ENCODE data around the gene NALCN. TPM values are rescaled to one million over a fixed set of nuclear protein-coding genes. Genes with fewer than 3 reads are reported as not detected.

NALCN gene
- total and polyA plus RNA-seq, 7 donors, result 0.23 to 1.1 (median 0.71) TPM; not detected in 2

DNA sequence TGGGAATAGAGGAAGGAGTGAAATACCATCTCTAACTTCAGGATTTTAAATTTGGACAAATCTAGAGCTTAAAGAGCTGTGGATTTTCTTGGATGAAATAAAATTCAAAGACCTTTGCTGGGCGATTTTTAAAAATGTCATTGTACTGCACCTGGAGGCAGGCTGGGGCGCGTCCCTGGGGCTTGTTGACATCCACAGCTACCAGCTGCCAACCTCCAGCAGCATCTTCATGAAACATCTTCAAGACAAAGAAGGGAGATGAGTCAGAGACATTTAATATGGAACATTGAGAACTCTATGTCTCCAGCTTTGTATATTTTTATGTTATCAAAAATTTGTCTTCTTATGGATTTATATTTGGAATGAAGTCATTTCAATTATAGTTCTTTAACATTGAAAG, 132.5 kb downstream of the NALCN start:
- no peaks in the 10 kb centered on the region for H3K36me3 ChIP-seq
- no peaks in the 10 kb centered on the region for H3K9me3 ChIP-seq
- 78 to 92% methylated on average over 3 of the region's 3 CpGs for WGBS, 2 donors
- TF ChIP-seq POLR2AphosphoS5 (IDR thresholded peaks at IDR 0.05) (no peak), EP300 (IDR thresholded peaks at IDR 0.05) (no peak), POLR2A (IDR thresholded peaks at IDR 0.05) (no peak)
- TF ChIP-seq, protein P1, sequence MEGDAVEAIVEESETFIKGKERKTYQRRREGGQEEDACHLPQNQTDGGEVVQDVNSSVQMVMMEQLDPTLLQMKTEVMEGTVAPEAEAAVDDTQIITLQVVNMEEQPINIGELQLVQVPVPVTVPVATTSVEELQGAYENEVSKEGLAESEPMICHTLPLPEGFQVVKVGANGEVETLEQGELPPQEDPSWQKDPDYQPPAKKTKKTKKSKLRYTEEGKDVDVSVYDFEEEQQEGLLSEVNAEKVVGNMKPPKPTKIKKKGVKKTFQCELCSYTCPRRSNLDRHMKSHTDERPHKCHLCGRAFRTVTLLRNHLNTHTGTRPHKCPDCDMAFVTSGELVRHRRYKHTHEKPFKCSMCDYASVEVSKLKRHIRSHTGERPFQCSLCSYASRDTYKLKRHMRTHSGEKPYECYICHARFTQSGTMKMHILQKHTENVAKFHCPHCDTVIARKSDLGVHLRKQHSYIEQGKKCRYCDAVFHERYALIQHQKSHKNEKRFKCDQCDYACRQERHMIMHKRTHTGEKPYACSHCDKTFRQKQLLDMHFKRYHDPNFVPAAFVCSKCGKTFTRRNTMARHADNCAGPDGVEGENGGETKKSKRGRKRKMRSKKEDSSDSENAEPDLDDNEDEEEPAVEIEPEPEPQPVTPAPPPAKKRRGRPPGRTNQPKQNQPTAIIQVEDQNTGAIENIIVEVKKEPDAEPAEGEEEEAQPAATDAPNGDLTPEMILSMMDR (IDR thresholded peaks at IDR 0.05), result no peak
- no peaks in the 10 kb centered on the region for H3K4me1 ChIP-seq
- H3K27ac ChIP-seq, result no peak overlapping the region
- H3K4me3 ChIP-seq, result no peak overlapping the region
- no peaks in the 10 kb centered on the region for H3K27me3 ChIP-seq
- no peak for DNase-seq
- intact Hi-C loops (cut with DNase I), result no loop called here

DNA sequence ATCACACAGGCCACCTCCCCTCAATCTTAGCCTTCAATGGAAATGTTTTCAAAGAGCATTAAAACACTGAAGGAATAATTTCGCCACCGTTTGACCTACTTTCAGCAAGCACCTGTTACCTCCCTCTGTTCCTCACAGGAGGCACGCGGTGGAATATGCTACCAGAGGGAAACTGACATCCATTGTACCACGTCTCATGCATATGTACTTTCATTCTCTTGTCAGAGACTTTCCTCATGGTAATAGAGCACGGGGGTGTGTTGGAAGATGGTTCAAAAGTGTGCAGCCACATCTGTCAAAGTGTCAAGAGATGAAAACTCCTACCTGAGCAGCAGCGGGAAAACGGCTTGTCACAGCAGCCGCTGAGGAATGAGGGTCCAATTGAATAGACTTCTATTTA, 143.4 kb downstream of the NALCN start:
- H3K4me1 ChIP-seq, result no peaks in the 10 kb centered on the region
- H3K27ac ChIP-seq, result no peak overlapping the region
- H3K27me3 ChIP-seq, result no peaks in the 10 kb centered on the region
- no peak for TF ChIP-seq POLR2AphosphoS5 (IDR thresholded peaks at IDR 0.05)
- TF ChIP-seq, protein P1 (IDR thresholded peaks at IDR 0.05), result no peak
- TF ChIP-seq EP300 (IDR thresholded peaks at IDR 0.05), result no peak
- no peak for TF ChIP-seq POLR2A (IDR thresholded peaks at IDR 0.05)
- intact Hi-C loops (cut with DNase I), result no loop called here
- no peak for DNase-seq
- no peaks in the 10 kb centered on the region for H3K36me3 ChIP-seq
- WGBS, 2 donors, result 85 to 87% methylated on average over 9 of the region's 9 CpGs
- H3K9me3 ChIP-seq, result no peaks in the 10 kb centered on the region
- H3K4me3 ChIP-seq, result no peak overlapping the region

DNA sequence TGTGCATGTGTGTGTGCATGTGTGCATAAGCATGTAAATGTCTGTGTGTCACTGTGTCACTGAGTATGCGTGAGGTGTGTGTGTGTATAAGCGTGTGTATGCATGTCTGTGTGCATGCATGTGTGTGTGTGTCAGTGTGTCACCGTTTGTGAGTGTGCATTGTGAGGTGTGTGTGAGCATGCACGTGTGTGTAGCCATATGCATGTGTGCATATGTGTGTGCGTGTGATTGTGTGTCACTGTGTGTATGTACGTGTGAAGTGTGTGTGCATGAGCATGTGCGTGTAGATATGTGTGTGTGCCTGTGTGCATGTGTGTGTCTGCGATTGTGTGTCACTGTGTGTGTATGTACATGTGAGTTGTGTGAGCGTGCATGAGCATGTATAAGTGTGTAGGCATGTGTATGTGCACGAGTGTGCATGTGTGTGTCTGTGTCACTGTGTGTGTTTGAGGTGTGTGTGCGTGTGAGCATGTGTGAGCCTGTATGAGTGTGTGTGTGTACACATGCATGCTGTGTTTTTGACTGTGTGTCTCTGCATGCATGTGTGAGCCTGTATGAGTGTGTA, 144.5 kb downstream of the NALCN start:
- WGBS, 2 donors, result 91 to 94% methylated on average over 11 of the region's 11 CpGs
- Histone ChIP-seq H3K27me3 (no peaks in the 10 kb centered on the region), H3K9me3 (no peaks in the 10 kb centered on the region), H3K4me3 (no peak overlapping the region), H3K27ac (no peak overlapping the region), H3K36me3 (no peaks in the 10 kb centered on the region), H3K4me1 (no peaks in the 10 kb centered on the region)
- TF ChIP-seq, protein P1 (IDR thresholded peaks at IDR 0.05), result no peak
- TF ChIP-seq POLR2AphosphoS5 (IDR thresholded peaks at IDR 0.05), result no peak
- TF ChIP-seq EP300 (IDR thresholded peaks at IDR 0.05), result no peak
- TF ChIP-seq POLR2A (IDR thresholded peaks at IDR 0.05), result no peak
- no peak for DNase-seq
- intact Hi-C loops (cut with DNase I), result no loop called here

- H3K36me3 ChIP-seq, result no peaks in the 10 kb centered on the region
- H3K4me1 ChIP-seq, result no peaks in the 10 kb centered on the region
- no peaks in the 10 kb centered on the region for H3K27me3 ChIP-seq
- no peak overlapping the region for H3K27ac ChIP-seq
- no peaks in the 10 kb centered on the region for H3K9me3 ChIP-seq
- 80 to 91% methylated on average over 5 of the region's 5 CpGs for WGBS, 2 donors
- intact Hi-C loops (cut with DNase I), result no loop called here
- TF ChIP-seq EP300 (IDR thresholded peaks at IDR 0.05), result no peak
- TF ChIP-seq POLR2A (IDR thresholded peaks at IDR 0.05), result no peak
- no peak for TF ChIP-seq POLR2AphosphoS5 (IDR thresholded peaks at IDR 0.05)
- TF ChIP-seq, protein P1 (IDR thresholded peaks at IDR 0.05), result no peak
- no peak overlapping the region for H3K4me3 ChIP-seq
- no peak for DNase-seq
Measured at GRCh38 chr13:101267656-101268055, 148.7 kb downstream of the NALCN start.

DNA sequence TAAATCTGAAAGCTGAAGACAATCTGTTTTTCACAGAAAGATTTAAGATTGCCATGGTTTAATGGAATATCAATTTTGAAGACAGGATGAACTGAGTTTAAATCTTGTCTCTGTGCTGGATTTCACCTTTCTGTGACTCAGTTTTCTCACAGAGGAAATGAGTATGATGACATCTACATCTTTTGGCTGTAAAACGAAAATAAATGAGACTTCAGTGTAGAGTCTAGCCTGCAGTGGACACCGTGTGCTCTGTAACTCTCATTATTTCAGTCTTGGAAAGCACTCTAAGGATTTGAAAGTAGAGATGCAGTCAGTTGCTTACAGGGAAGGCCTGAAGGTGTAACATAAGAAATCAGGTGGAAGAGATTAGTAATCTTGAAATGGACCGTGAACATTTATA, 150.4 kb downstream of the NALCN start:
- no peak for TF ChIP-seq POLR2AphosphoS5 (IDR thresholded peaks at IDR 0.05)
- TF ChIP-seq, protein P1 (IDR thresholded peaks at IDR 0.05), result no peak
- intact Hi-C loops (cut with DNase I), result no loop called here
- Histone ChIP-seq H3K27ac (no peak overlapping the region), H3K9me3 (no peaks in the 10 kb centered on the region), H3K4me3 (no peak overlapping the region), H3K36me3 (no peaks in the 10 kb centered on the region), H3K4me1 (no peaks in the 10 kb centered on the region), H3K27me3 (no peaks in the 10 kb centered on the region)
- WGBS, 2 donors, result 69 to 87% methylated on average over 3 of the region's 3 CpGs
- DNase-seq, result no peak
